ENCODE measurements around the gene CTSK.
"Not testable (repeated sequence)": the region's sequence is repeated elsewhere in the genome, so short reads cannot be mapped to it uniquely, and the experiment has no call there.

The CTSK gene

DNA sequence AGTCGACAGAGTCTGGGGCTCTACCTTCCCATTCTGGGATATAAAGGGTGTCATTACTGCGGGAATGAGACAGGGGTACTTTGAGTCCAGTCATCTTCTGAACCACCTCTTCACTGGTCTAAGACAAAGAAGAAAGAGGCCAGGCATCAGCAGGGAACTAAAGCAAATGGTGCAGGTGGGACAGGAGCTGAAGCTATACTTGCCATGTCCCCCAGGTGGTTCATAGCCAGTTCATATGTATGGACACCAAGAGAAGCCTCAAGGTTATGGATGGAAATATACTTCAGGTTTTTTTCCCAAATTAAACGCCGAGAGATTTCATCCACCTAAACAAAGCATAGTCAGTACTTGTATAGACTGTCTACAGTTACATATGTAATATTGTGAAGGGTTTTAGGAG lies 2.2 kb downstream of the CTSK start:
- no peak for DNase-seq

GRCh38 chr1:150804671-150805070 lies 3.4 kb downstream of the CTSK start:
- no peak for DNase-seq

- no peak for DNase-seq
Measured at GRCh38 chr1:150799089-150799488, 9.0 kb downstream of the CTSK start.

DNA sequence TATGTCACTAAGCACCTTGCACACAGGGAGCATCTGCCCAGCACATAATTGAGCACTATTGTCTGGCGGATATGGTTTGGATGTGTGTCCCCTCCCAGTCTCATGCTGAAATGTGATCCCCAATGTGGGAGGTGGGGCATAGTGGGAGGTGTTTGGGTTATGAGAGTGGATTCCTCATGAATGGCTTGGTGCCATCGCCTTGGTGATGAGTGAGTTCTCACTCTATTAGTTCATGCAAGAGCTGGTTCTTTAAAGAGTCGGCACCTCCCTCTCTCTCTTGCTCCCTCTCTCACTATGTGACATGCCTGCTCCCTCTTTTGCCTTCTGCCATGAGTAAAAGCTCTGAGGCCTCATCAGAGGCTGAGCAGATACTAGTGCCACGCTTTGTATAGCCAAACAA lies 9.5 kb downstream of the CTSK start:
- DNase-seq: no peak

DNA sequence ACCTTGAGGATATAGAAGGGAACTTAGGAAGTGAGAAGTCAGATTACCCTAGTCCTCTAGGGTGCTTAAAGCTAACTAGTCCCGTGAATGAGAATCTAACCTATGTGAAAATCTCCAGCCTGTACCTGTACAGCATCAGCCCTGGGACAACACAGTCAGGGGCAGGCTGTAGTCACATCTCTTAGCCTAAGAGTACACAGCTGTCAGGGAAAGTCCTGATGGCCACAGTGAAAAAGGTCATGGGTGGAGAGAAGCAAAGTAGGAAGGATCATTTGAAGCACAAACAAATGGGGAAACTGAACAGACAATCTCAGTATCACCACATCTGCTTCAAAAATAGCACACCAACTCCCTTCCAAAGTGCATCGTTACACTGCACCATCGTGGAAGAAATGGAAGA lies 11.7 kb downstream of the CTSK start:
- DNase-seq: no peak

DNA sequence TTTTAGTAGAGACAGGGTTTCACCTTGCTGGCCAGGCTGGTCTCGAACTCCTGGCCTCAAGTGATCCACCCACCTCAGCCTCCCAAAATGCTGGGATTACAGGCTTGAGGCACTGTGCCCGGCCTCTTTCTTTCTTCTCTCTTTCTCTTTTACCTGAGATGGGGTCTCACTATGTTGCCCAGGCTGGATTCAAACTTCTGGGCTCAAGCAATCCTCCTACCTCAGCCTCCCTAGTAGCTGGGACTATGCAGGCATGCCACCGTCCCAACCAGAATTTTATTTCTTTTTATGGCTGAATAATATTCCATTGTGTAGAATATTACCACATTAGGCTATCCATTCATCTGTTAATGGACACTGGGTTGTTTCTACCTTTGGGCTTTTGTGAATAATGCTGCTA lies 14.3 kb downstream of the CTSK start:
- DNase-seq: not testable (repeated sequence)

GRCh38 chr1:150793221-150793620 lies 14.8 kb downstream of the CTSK start:
- DNase-seq: no peak

DNA sequence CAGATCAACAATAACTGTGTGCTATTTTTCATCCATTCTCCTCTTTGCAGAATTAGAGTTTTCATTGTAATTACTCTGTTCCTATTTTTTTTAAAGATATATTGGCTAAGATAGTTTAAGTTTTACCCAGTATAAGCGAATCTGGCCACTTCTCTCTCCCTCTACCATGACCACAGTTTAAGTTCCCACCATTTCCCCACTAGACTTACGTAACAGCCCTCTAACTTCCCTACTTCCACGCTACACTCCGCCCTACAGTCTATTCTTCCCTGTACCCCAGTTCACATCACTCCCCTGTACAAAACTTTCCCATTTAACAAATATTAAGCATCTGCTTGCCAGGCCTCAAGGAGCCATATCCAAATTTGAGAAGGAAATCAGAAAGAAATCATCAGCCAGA lies 16.5 kb downstream of the CTSK start:
- DNase-seq: peak in 1 of 2 donors; percentile 27

DNA sequence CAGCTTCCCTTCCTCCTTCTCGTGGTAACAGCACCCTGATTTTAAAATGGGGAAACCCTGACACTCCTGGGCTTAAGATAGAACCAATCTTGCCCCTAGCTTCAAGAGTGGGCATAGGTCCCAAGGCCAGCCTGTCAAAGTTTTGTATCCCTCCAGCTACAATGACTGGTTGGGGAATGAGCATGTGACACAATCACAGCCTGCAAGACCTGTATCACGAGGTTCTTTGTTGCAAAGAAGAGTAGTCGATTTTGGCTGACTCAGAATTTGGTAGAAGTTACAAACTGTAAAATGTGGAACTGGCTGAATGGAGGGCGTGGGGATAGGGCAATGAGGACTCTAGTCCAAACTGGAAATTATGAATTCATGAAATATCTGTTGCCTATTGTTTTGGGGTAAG lies 18.7 kb downstream of the CTSK start:
- DNase-seq: no peak

- no peak for DNase-seq
Measured at GRCh38 chr1:150788946-150789345, 19.1 kb downstream of the CTSK start.

- no peak for DNase-seq
Measured at GRCh38 chr1:150787455-150787854, 20.6 kb downstream of the CTSK start.

DNA sequence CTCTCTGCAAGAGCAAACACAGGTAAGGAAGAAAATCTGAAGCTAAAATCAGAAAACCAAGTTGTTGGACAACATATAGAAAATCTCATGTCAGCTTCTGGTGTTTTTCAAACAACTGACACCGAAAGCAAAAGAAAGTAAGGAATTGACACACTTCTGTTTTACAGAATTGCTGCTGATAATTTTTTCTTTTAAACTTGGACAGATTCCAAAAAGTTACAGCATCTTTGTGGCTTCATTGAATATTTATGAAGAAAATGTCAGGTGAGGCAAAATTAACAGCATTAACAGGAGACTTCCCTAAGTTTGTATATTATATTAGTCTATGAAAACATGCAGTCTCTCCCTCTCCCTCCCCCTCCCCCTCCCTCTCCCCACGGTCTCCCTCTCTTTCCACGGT lies 27.6 kb downstream of the CTSK start:
- no peak for DNase-seq

DNA sequence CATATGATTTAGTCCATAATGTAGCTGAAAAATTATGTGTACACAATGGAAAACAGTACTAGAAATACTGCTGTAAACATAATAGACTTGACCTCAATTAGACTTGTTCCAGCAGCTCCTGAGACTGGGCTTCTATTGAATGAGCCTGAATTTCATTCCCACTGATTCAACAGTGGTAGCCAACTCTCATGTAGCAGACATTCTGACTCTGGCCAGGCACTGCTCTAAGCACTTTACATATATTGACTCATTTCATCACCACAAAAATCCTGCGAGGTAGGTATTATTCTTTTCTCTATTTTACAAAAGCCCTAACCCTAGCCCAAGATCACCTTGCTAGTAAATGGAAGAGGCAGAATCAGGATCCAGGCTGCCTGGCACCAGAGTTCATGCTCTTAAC lies 29.7 kb downstream of the CTSK start:
- DNase-seq: no peak

DNA sequence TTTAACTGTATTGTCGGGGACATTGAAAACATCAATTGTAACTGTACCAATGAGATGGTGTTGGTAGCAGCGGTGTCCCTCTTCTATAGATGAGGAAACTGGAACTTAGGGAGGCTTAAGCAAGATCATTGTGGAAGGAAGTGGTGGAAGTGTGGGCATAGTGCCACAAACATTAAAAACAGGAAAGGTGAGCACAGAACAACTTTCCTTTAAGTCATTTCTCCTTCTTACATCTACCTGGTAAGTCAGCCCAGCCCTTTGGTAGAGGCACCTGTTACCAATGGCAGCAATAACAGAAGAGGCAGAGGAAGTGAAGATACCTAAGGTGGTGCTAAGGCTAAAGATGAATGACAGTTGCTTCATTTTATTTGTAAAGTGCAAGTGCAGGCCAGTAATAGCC lies 30.5 kb downstream of the CTSK start:
- no peak for DNase-seq

GRCh38 chr1:150775931-150776505 lies 32.0 kb downstream of the CTSK start:
- not testable (repeated sequence) for DNase-seq

- no peak for DNase-seq
Measured at GRCh38 chr1:150775276-150775675, 32.8 kb downstream of the CTSK start.

GRCh38 chr1:150772326-150772725 lies 35.7 kb downstream of the CTSK start:
- no peak for DNase-seq

DNA sequence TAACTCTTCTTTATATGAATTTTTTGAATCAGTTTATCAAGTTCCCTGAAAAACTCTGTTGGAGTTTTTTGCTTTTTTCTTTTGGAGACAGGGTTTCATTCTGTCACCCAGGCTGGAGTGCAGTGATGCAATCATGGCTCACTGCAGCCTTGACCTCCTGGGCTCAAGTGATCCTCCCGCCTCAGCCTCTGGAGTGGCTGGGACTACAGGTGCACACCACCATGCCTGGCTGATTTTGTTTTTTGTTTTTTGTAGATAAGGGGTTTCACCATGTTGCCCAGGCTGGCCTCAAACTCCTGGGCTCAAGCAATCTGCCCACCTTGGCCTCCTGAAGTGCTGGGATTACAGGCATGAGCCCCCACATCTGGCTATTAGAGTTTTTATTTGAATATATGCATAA lies 40.4 kb downstream of the CTSK start:
- DNase-seq: not testable (repeated sequence)

- DNase-seq: not testable (repeated sequence)
Measured at GRCh38 chr1:150765977-150766301, 42.1 kb downstream of the CTSK start.

DNA sequence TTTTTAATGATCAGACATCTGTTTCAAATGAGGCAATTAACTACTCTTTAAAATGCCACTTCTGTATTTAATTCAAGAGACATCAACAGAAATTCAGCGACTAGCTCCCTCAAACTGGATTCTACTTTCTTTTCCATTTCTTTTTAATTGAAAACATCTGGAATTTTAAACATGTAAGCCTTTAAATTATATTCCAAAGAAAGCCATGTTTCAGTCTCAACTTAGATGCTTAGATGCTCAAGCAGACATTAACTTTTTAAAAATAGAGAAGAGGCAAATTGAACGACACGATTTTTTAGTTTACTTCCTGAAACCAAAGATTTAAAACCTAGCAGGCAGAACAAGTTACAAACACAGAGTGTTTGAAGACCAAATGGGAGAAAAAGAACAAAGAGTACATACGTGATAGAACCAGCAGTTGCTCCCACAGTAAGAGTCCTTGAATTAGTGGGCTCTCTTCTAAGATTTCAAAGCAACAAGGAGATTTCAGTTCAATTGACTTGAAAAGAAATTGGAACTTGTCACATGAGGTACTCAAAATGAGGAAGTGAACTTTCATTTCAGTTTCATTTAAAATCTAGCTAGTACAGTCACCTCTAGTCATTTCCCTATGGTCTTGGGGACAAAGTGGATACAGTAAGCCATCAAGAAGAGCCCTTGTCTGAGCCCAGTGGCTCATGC lies 42.6 kb downstream of the CTSK start, which contains the start of gene CTSS:
Gene CTSS (minus strand): TSS at position 483 of the 681 bp plus-strand sequence. CDS start 1,015 bp downstream, outside the sequence.
- DNase-seq: peak in 1 of 2 donors; percentile 46

- DNase-seq: no peak
Measured at GRCh38 chr1:150764617-150765101, 43.4 kb downstream of the CTSK start.

GRCh38 chr1:150763018-150763417 lies 45.0 kb downstream of the CTSK start:
- DNase-seq: no peak

GRCh38 chr1:150762552-150762951 lies 45.5 kb downstream of the CTSK start:
- DNase-seq: no peak

GRCh38 chr1:150761801-150762200 lies 46.3 kb downstream of the CTSK start:
- DNase-seq: no peak

DNA sequence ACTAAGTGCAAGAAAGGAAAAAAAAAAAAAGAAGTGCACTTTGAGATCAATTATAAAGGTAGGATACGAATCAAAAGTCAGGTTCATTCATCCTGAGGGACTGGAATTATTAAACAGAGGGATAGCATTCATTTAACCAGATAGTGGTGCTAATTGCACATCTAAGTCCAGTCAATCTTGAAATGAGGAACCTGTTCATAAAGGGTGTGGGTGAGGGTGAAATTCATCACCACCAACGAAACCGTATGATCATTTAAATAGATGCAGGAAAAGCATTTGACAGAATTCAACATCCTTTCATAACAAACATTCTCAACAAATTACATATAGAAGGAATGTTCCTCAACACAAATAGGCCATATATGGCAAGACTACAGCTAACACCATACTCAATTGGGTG lies 48.0 kb downstream of the CTSK start:
- DNase-seq: no peak

All from hippocampal formation (tissue), 2 donors.